ENCODE results near the gene C11orf91.

C11orf91 gene

DNA sequence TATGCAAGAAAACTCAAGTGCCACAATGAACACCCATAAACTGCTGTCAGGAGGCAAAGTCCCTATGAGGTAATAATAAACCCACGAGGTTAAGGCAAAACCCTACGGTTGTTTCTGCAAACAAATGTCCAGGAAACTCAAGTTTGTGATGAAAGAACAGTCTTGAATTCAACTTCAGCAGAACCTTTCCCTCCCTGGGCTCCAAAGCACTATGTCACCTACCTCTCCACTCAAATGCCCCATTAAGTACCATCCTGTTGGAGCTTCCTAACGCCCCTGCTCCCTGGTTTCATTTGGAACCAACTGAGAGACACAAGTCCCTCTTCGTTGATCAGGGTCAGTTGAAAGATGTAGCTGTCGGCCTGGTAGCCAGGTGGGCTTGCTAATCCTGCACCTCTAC lies 2.6 kb upstream of the C11orf91 start:
- Histone ChIP-seq H3K27ac (no peak overlapping the region), H3K36me3 (no peaks in the 10 kb centered on the region), H3K27me3 (ENCODE audit: insufficient read depth, low read depth, severe bottlenecking) (no peaks in the 10 kb centered on the region), H3K4me3 (ENCODE audit: low read depth, low read length) (no peak overlapping the region), H3K9me3 (ENCODE audit: severe bottlenecking) (no peaks in the 10 kb centered on the region)
- DNase-seq: no peak
- TF ChIP-seq, protein P1, sequence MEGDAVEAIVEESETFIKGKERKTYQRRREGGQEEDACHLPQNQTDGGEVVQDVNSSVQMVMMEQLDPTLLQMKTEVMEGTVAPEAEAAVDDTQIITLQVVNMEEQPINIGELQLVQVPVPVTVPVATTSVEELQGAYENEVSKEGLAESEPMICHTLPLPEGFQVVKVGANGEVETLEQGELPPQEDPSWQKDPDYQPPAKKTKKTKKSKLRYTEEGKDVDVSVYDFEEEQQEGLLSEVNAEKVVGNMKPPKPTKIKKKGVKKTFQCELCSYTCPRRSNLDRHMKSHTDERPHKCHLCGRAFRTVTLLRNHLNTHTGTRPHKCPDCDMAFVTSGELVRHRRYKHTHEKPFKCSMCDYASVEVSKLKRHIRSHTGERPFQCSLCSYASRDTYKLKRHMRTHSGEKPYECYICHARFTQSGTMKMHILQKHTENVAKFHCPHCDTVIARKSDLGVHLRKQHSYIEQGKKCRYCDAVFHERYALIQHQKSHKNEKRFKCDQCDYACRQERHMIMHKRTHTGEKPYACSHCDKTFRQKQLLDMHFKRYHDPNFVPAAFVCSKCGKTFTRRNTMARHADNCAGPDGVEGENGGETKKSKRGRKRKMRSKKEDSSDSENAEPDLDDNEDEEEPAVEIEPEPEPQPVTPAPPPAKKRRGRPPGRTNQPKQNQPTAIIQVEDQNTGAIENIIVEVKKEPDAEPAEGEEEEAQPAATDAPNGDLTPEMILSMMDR (IDR thresholded peaks at IDR 0.05; ENCODE audit: low read depth, low read length): no peak

DNA sequence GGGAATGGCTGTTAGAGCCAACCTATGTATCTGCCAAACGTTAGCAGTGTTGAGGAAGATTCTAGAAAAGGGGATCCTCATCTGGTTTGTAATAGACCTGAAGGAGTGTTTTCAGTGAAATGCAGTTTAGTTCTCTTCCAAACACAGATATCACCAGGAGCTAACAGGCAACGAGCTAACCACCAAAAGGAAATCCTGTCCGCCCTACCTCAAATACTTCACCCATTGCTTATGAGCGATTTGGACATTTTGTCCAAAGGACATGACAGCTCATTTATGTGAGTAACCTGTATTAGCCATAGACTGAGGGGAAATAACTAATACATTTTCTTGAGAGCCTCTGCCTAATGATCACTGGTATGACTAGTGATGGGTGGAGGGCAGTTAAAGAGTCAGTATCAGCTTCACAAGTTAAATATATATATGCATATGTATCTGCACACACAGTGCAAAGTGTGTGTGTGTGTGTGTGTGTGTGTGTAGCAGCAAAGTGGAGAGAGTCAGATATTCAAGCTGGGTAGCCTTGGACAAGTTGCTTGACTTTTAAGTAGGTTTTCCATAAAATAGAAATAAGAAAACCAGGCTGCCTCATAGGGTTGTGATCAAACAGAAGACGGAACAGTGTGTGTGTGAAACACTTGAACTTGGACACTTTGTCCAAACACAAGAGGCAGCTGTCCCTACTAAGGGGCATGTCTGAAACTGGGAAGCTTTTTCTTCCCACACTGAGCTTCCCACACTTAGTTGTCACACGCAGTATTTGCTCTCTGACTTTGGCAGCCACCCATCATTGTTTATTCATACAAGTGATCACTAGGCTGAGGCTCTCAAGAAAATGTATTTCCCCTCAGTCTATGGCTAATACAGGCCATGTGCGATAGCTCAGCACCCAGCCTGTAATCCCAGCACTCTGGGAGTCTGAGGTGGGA lies 940 bp upstream of the C11orf91 start:
- no peaks in the 10 kb centered on the region for H3K9me3 ChIP-seq (ENCODE audit: severe bottlenecking)
- peak overlapping the region; percentile 42 for H3K27ac ChIP-seq
- no peaks in the 10 kb centered on the region for H3K36me3 ChIP-seq
- TF ChIP-seq, protein P1 (IDR thresholded peaks at IDR 0.05; ENCODE audit: low read depth, low read length): no peak
- no peaks in the 10 kb centered on the region for H3K27me3 ChIP-seq (ENCODE audit: insufficient read depth, low read depth, severe bottlenecking)
- H3K4me3 ChIP-seq (ENCODE audit: low read depth, low read length): peak overlapping the region; percentile 69
- DNase-seq: no peak

DNA sequence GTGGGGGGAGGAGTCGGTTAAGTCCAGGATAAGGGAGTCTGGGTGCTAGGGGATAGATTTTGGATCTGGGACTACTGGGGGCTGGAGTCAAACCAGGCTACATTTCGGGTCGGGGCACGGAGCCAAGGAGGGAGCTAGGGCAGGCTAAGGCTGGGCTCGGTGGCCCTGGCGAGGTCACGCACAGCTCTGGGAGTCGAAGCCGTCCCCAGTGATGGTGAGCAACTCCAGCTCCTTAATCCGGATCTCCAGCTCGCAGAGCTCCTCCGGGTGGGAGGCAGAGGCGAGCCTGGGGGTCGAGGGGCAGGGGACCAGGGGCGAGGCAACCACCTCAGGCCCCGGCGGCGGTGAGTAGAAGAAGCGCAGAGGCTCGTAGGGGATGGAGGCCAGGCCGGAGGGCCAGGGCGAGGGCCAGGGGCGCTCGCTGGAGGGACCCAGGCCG lies 544 bp downstream of the C11orf91 start:
- H3K27me3 ChIP-seq (ENCODE audit: insufficient read depth, low read depth, severe bottlenecking): no peaks in the 10 kb centered on the region
- no peaks in the 10 kb centered on the region for H3K36me3 ChIP-seq
- no peak overlapping the region for H3K27ac ChIP-seq
- no peak for DNase-seq
- H3K9me3 ChIP-seq (ENCODE audit: severe bottlenecking): no peaks in the 10 kb centered on the region
- peak overlapping the region; percentile 69 for H3K4me3 ChIP-seq (ENCODE audit: low read depth, low read length)
- TF ChIP-seq, protein P1 (IDR thresholded peaks at IDR 0.05; ENCODE audit: low read depth, low read length): no peak

DNA sequence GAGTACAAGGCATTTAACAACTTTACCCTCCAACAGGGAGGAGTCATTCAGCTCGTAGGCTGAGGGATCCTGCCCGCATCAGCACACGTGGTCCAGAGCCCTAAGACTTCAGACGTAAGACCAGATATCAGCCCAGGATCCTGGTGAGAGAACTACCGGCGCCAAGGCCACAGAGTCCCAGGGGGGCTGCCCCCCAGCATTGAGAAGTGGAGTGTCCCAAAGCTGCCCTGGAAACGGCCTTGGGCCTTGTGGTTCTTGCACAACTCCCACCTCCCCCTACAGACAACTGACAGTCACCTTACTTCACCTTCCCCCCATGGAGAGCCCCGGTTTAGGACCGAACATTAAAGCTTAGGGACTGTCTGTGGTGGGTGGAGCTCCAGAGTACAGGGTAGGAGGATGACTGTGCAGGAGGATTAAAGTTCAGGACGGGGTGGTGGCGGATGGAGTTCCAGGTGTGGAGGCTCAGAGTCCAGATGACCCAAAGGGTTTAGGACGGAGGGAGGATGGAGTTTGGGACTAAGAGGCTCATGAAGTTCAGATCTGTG lies 1.0 kb downstream of the C11orf91 start:
- peak; percentile 27 for DNase-seq
- Histone ChIP-seq H3K27ac (no peak overlapping the region), H3K36me3 (no peaks in the 10 kb centered on the region), H3K9me3 (ENCODE audit: severe bottlenecking) (no peaks in the 10 kb centered on the region), H3K27me3 (ENCODE audit: insufficient read depth, low read depth, severe bottlenecking) (no peaks in the 10 kb centered on the region), H3K4me3 (ENCODE audit: low read depth, low read length) (peak overlapping the region; percentile 69)
- TF ChIP-seq, protein P1 (IDR thresholded peaks at IDR 0.05; ENCODE audit: low read depth, low read length): no peak

GRCh38 chr11:33698921-33699320 lies 1.7 kb downstream of the C11orf91 start:
- Histone ChIP-seq H3K27me3 (ENCODE audit: insufficient read depth, low read depth, severe bottlenecking) (no peaks in the 10 kb centered on the region), H3K4me3 (ENCODE audit: low read depth, low read length) (no peak overlapping the region), H3K27ac (no peak overlapping the region), H3K9me3 (ENCODE audit: severe bottlenecking) (no peaks in the 10 kb centered on the region), H3K36me3 (no peaks in the 10 kb centered on the region)
- DNase-seq: no peak
- TF ChIP-seq, protein P1 (IDR thresholded peaks at IDR 0.05; ENCODE audit: low read depth, low read length): no peak

Measured in WERI-Rb-1 (cell line).